OCI-LY7 (cell line): ENCODE measurements around the gene RPL27.

Experiments
- EZH2phosphoT487 ChIP-seq: fragments of 200-600 bp; sonication (generic); IDR thresholded peaks from 2 replicates; pipeline ENCODE4 v1.6.1; 2018; ENCODE audit warnings: low read depth, borderline replicate concordance, mild to moderate bottlenecking, mixed run types, antibody characterized with exemption, low read length, moderate library complexity, mixed read lengths
- TF ChIP-seq, protein P1 (sequence below): fragments of 200-600 bp; sonication (generic); conservative IDR thresholded peaks from 2 replicates; pipeline ENCODE4 v1.5.1; 2014; ENCODE audit warnings: mild to moderate bottlenecking, antibody characterized with exemption, low read length, moderate library complexity, mixed read lengths

DNA sequence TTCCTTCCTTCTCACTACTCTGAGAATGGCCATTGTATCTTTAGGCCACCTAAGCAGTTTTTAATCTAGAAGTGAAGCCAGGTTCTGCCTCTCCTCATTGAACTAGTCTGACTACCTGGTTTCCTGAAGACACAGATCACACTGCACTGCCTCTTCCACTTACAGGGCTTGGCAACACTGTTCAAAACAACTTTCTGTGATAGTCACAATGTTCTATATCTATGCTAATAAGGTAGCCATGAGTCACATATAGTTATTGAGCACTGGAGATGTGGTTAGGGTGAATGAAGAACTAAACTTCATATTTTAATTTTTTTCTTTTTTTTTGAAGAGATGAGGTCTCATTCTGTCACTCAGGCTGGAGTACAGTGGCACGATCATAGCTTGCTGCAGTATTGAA lies 53.8 kb downstream of the RPL27 start:
- no peak for TF ChIP-seq EZH2phosphoT487
- TF ChIP-seq, protein P1, sequence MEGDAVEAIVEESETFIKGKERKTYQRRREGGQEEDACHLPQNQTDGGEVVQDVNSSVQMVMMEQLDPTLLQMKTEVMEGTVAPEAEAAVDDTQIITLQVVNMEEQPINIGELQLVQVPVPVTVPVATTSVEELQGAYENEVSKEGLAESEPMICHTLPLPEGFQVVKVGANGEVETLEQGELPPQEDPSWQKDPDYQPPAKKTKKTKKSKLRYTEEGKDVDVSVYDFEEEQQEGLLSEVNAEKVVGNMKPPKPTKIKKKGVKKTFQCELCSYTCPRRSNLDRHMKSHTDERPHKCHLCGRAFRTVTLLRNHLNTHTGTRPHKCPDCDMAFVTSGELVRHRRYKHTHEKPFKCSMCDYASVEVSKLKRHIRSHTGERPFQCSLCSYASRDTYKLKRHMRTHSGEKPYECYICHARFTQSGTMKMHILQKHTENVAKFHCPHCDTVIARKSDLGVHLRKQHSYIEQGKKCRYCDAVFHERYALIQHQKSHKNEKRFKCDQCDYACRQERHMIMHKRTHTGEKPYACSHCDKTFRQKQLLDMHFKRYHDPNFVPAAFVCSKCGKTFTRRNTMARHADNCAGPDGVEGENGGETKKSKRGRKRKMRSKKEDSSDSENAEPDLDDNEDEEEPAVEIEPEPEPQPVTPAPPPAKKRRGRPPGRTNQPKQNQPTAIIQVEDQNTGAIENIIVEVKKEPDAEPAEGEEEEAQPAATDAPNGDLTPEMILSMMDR = no peak
